GM12875 (cell line): ENCODE results near the gene ZNF33A.

Experiments
- H3K4me3 ChIP-seq: one replicate; pipeline ENCODE4 v1.5.1; 2011; ENCODE audit warnings: low read depth, low read length, control low read depth
- CTCF ChIP-seq: IDR thresholded peaks from 2 replicates; pipeline ENCODE4 v1.5.1; 2011; ENCODE audit warnings: low read depth, mild to moderate bottlenecking, control low read depth, inconsistent platforms, low read length, moderate library complexity, borderline replicate concordance; ENCODE audit not compliant: insufficient read depth

ZNF33A gene

GRCh38 chr10:38103756-38104155 is 93.3 kb downstream of the ZNF33A start:
- no peak for TF ChIP-seq CTCF
- no peak overlapping the region for H3K4me3 ChIP-seq

- H3K4me3 ChIP-seq: no peak overlapping the region
- no peak for TF ChIP-seq CTCF
These were observed 101.7 kb downstream of the ZNF33A start for GRCh38 chr10:38112159-38112558.
